Tibial artery (tissue), 4 donors: ENCODE results near the gene RPTOR.

Source experiments
- DNase-seq, 2 donors: peaks; one replicate each; pipeline ENCODE4 v3.0.0-alpha.2; 2019
- H3K27ac ChIP-seq, 2 donors: fragments of 200-600 bp; sonication (generic) in 1 of 2; 1 replicate in 1 of 2; 2 replicates in 1 of 2; pipeline ENCODE4 v1.5.1; 2018 to 2019; ENCODE audit warnings: mild to moderate bottlenecking in 1 of 2
- H3K27me3 ChIP-seq, 2 donors: fragments of 200-600 bp; sonication (generic) in 1 of 2; one replicate each; pipeline versions ENCODE4 v1.5.1 to v1.6.0; 2016 to 2019
- H3K36me3 ChIP-seq, 3 donors: fragments of 200-600 bp; sonication (generic) in 2 of 3; one replicate each; pipeline ENCODE4 v1.5.1; 2016 to 2019; ENCODE audit warnings: mild to moderate bottlenecking in 2 of 3
- H3K4me1 ChIP-seq, 4 donors: fragments of 200-600 bp; sonication (generic) in 2 of 4; 1 replicate in 3 of 4; 2 replicates in 1 of 4; pipeline ENCODE4 v1.5.1; 2016 to 2019
- H3K4me3 ChIP-seq, 2 donors: fragments of 200-600 bp; sonication (generic) in 1 of 2; 1 replicate in 1 of 2; 2 replicates in 1 of 2; pipeline ENCODE4 v1.5.1; 2018 to 2019; ENCODE audit warnings: mild to moderate bottlenecking in 2 of 2
- H3K9me3 ChIP-seq, 3 donors: fragments of 200-600 bp; sonication (generic) in 1 of 3; one replicate each; pipeline ENCODE4 v1.5.1; 2016 to 2019
- intact Hi-C: fragments of 100-400 bp; cut with DNase I; formaldehyde crosslinking; loops from one replicate; pipeline ENCODE4 v1.15.0; 2023; ENCODE audit warnings: low total_unique reads
- TF ChIP-seq, protein P1 (sequence below), 2 experiments: fragments of 200-600 bp in 1 of 2; fragments of 450-650 bp in 1 of 2; IDR thresholded peaks; one replicate each; pipeline ENCODE4 v1.5.1; 2017 to 2019; ENCODE audit warnings: antibody characterized with exemption in 2 of 2, mild to moderate bottlenecking in 1 of 2, moderate library complexity in 1 of 2

The RPTOR gene

DNA sequence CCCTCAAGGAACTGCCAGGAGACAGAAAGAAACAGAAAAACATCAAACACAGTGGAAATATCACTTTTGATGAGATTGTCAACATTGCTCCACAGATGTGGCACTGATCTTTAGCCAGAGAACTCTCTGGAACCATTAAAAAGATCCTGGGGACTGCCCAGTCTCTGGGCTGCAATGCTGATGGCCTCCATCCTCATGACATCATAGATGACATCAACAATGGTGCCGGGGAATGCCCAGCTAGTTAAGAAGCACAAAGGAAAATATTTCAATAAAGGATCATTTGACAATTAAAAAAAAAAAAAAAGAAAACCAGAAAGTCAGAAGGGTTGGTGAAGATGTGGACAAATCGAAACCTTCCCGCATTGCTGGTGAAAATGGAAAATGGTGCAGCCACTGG lies 432.1 kb downstream of the RPTOR start:
- TF ChIP-seq, protein P1, sequence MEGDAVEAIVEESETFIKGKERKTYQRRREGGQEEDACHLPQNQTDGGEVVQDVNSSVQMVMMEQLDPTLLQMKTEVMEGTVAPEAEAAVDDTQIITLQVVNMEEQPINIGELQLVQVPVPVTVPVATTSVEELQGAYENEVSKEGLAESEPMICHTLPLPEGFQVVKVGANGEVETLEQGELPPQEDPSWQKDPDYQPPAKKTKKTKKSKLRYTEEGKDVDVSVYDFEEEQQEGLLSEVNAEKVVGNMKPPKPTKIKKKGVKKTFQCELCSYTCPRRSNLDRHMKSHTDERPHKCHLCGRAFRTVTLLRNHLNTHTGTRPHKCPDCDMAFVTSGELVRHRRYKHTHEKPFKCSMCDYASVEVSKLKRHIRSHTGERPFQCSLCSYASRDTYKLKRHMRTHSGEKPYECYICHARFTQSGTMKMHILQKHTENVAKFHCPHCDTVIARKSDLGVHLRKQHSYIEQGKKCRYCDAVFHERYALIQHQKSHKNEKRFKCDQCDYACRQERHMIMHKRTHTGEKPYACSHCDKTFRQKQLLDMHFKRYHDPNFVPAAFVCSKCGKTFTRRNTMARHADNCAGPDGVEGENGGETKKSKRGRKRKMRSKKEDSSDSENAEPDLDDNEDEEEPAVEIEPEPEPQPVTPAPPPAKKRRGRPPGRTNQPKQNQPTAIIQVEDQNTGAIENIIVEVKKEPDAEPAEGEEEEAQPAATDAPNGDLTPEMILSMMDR (IDR thresholded peaks at IDR 0.05): no peak
- Histone ChIP-seq H3K9me3 (no peaks in the 10 kb centered on the region), H3K4me3 (no peak overlapping the region), H3K27me3 (peaks cover 0 to 14% of the 10 kb centered on the region in 2 donors), H3K36me3 (no peaks in the 10 kb centered on the region), H3K27ac (no peak overlapping the region), H3K4me1 (peaks cover 0 to 12% (median 10%) of the 10 kb centered on the region in 4 donors)
- DNase-seq: no peak
- intact Hi-C loops: loop anchor here (2.0 to 10.0 kb wide), 2 partner anchors 112 to 402 kb away; no protein-coding TSS in a partner anchor

DNA sequence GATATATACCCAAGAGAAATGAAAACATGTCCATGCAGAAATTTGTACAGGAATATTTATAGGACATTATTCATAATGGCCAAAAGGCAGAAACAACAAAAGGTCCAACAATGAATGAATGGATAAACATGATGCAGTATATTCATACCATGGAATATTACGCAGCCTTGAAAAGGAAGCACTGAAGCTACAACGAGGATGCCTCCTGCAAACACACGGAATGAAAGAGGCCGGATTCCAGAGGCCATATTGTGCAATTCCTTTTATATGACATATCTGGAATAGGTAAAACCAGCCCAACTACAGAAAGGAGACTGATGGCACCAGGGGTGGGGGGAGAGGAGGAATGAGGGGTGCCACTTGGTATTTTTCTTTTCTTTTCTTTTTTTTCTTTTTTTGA lies 432.5 kb downstream of the RPTOR start:
- intact Hi-C loops: loop anchor here (2.0 to 10.0 kb wide), 2 partner anchors 112 to 402 kb away; no protein-coding TSS in a partner anchor
- TF ChIP-seq, protein P1 (IDR thresholded peaks at IDR 0.05): no peak
- H3K27ac ChIP-seq: no peak overlapping the region
- H3K9me3 ChIP-seq: no peaks in the 10 kb centered on the region
- peaks cover 0 to 12% (median 10%) of the 10 kb centered on the region in 4 donors for H3K4me1 ChIP-seq
- no peak overlapping the region for H3K4me3 ChIP-seq
- peaks cover 0 to 9% of the 10 kb centered on the region in 2 donors for H3K27me3 ChIP-seq
- H3K36me3 ChIP-seq: no peaks in the 10 kb centered on the region
- DNase-seq: no peak

DNA sequence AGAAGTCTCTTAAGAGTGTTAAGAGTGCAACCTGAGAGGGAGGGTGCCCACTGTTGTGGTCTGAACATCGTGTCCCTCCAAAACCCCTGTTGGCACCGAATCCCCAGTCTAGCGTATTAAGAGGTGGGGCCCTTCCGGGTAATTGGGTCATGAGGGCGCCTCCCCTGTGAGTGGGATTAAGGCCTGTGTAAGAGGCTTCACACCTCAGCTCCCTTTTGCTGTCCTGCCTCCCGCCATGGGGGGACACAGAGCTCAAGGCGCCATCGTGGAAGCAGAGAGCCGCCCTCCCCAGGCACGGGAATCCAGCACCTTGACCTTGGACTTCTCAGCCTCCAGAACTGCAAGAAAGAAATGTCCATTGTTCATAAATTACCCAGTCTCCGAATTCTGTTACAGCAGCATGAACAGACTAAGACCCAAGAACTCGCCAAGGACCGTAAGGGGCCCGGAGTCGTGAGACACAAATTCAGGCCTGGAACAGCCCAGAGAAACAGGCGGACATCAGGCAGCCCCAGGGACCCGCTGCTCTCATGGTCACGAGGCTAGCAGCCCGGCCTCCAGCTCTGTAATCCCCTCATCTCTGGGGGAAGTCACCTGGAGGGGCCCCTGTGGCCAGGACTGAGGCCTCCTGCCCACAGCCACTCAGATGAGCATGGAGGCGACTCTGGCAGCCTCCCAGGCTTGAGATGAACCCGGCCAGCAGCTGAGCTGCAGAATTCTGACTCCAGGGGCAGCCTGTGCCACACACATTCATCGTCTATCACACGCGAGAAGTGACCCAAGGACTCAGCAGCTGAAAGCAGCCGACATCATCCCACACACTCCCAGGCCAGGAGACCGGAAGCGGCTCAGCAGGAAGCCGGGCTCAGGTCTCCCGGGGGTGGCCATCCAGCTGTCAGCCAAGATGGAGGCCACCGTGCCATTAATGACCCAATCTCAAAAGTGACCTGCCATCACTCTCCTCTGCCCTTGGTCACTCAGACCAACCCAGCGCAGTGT lies 434.2 kb downstream of the RPTOR start:
- Histone ChIP-seq H3K36me3 (no peaks in the 10 kb centered on the region), H3K27ac (no peak overlapping the region), H3K27me3 (peaks cover 0 to 5% of the 10 kb centered on the region in 2 donors), H3K4me3 (no peak overlapping the region), H3K4me1 (peaks cover 0 to 12% (median 10%) of the 10 kb centered on the region in 4 donors), H3K9me3 (no peaks in the 10 kb centered on the region)
- TF ChIP-seq, protein P1 (IDR thresholded peaks at IDR 0.05): no peak
- no peak for DNase-seq
- intact Hi-C loops: loop anchor here (10.0 kb wide), 1 partner anchor 404 kb away; no protein-coding TSS in a partner anchor

DNA sequence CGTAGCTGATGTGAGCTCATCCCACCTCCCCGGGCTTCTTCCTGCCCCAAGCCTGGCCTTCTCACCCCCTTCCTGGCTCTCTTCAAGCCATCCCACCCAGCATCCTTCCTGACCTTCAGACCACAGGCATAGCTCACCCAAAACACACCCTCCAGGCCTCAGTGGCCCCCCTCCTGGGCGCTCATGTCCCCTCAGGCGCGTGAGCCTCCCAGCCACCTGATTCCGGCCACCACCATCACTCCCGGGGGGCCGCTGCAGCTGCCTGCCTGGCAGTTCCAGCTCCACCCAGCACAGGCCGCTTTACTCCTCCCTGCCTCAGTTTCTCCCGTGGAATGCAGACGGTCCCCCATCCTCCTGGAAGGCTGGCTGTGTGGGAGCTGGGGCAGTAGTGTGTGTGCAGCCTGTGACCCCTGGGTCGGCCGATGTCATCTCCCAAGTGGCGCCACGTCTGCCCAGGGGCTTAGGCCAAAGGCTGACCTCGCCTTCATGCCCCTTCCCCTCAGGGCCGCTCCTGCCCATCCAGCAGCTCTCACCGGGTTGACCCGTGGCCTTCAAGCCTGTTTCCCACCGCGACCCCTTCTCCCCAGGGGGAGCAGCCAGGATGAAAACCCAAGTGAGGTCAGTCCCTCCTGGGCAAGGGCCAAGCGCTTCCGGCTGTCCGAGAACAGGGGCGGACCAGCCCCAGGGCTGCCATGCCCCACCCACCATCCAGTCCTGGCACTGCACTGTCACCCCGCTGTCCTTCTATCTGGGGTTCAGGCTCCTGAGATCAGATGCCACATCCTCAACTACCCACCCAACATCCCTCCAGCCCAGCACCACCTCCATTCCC lies 435.1 kb downstream of the RPTOR start:
- TF ChIP-seq, protein P1 (IDR thresholded peaks at IDR 0.05): no peak
- no peak for DNase-seq

DNA sequence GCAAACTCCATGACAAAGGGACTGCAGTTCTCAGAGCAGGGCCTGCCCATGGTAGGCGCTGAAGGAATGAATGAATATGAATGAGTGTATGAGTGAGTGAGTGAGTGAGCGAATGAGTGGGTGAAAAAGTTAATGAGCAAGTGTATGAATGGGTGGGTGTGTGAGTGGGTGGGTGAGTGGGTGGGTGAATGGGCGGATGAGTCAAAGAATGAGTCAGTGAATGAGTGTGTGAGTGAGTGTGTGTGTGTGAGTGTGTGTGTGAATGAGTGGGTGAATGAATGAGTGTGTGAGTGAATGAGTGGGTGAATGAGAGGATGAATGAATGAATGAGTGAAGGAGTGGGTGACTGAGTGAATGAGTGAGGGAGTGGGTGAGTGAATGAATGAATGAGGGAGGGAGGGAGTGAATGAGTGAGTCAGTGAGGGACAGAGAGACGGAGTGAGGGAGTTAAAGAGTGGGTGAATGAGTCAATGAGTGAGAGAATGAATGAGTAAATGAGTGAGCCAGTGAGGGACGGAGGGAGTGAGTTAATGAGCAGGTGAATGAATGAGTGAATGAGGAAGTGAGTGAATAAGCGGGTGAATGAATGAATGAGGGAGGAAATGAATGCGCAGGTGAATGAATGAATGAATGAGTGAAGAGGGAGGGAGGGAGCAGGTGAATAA lies 435.9 kb downstream of the RPTOR start:
- peaks cover 0 to 5% of the 10 kb centered on the region in 2 donors for H3K27me3 ChIP-seq
- no peak for DNase-seq
- no peaks in the 10 kb centered on the region for H3K9me3 ChIP-seq
- H3K36me3 ChIP-seq: no peaks in the 10 kb centered on the region
- TF ChIP-seq, protein P1 (IDR thresholded peaks at IDR 0.05): no peak
- intact Hi-C loops: loop anchor here (2.0 kb wide), 1 partner anchor 554 kb away; no protein-coding TSS in a partner anchor
- no peak overlapping the region for H3K4me3 ChIP-seq
- peaks cover 0 to 28% (median 12%) of the 10 kb centered on the region in 4 donors for H3K4me1 ChIP-seq
- H3K27ac ChIP-seq: no peak overlapping the region

More for the DNA sequence above, 435.1 kb downstream of the RPTOR start:
- H3K27ac ChIP-seq: no peak overlapping the region
- peaks cover 0 to 5% of the 10 kb centered on the region in 2 donors for H3K27me3 ChIP-seq
- H3K9me3 ChIP-seq: no peaks in the 10 kb centered on the region
- H3K36me3 ChIP-seq: no peaks in the 10 kb centered on the region
- intact Hi-C loops: loop anchor here (2.0 to 10.0 kb wide), 2 partner anchors 405 to 553 kb away; no protein-coding TSS in a partner anchor
- H3K4me1 ChIP-seq: peaks cover 0 to 22% (median 12%) of the 10 kb centered on the region in 4 donors
- H3K4me3 ChIP-seq: no peak overlapping the region
